ENCODE data around the gene GNA14.

The GNA14 gene

DNA sequence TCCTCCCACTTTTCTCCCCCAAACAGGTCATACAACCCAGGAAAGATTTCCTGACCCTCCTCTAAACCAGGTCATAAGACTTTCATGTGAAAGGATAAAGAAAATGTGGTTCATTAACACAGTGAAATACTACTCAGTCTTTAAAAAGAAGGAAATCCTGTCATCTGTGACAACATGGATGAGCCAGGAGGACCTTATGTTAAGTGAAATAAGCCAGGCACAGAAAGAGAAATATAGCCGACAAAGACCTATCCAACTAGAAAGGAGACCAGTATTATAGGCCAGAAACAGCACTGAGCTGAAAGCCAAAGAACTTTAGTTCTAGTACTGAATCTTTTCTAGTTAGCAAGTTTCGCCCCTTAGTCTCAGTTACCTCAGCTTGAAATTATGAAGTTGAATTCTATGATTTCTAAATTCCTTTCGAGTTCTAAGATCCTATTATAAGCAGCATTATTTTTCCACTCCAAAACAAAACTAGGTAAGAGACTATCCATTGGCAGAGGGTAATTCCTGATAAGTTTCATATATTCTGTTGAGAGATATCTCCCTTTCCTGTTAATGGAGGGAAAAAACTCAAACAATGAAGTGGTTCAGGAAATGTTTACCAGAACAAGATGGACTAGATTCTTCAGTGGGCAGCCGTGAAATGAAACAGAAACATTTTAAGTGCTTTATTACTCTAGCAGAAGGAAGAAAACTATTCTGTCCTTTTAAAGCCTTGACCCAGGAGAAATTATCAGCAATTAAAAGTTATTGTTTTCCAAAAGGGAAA, 42.5 kb downstream of the GNA14 start:
- H3K4me3 ChIP-seq (ENCODE audit: low read length): no peak overlapping the region
- TF ChIP-seq ZNF274 (IDR thresholded peaks at IDR 0.05; ENCODE audit: low read depth, low read length): no peak

DNA sequence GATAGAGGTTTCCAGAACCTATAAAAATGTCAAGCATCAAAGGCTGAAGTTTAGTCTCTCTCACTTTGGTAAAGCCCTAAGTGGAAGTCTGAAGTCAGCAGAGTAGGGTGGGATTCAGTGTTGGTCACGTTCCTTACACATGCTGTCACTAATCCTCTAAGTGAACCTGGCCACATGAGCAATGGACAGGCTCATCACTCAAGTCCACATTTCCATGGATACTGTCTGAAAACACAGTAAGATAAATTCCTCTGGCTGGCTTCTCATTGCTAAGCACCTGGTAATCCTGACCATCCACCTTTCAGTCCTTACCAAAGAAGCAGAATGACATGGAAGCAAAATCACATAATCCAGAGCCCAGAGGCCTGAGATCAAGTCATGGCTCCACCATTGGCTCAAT, 43.8 kb downstream of the GNA14 start:
- H3K4me3 ChIP-seq (ENCODE audit: low read length): no peak overlapping the region
- no peak for TF ChIP-seq ZNF274 (IDR thresholded peaks at IDR 0.05; ENCODE audit: low read depth, low read length)

DNA sequence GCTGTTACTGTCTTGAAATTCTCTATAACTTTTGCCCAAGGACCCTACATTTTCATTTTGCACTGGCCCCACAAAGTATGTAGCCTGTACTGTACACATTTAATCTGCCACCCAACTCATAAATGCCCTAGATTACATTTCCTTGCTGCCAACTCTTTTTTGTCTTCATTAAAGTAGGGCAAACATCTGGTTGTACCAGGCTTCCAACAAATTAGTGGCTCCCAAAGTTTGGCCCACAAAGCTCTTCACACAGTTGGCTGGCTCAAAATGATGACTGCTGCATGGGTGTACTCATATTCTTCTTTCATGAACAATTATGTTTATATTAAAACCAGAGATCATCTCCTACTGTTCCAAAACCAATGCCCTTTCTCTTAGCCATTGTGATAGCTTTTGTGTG, 45.3 kb downstream of the GNA14 start:
- H3K4me3 ChIP-seq (ENCODE audit: low read length): no peak overlapping the region
- no peak for TF ChIP-seq ZNF274 (IDR thresholded peaks at IDR 0.05; ENCODE audit: low read depth, low read length)

GRCh38 chr9:77601476-77602099, 46.5 kb downstream of the GNA14 start:
- no peak for TF ChIP-seq ZNF274 (IDR thresholded peaks at IDR 0.05; ENCODE audit: low read depth, low read length)
- H3K4me3 ChIP-seq (ENCODE audit: low read length): no peak overlapping the region

- TF ChIP-seq ZNF274 (IDR thresholded peaks at IDR 0.05; ENCODE audit: low read depth, low read length): no peak
- no peak overlapping the region for H3K4me3 ChIP-seq (ENCODE audit: low read length)
These were observed 47.3 kb downstream of the GNA14 start for GRCh38 chr9:77600810-77601209.

DNA sequence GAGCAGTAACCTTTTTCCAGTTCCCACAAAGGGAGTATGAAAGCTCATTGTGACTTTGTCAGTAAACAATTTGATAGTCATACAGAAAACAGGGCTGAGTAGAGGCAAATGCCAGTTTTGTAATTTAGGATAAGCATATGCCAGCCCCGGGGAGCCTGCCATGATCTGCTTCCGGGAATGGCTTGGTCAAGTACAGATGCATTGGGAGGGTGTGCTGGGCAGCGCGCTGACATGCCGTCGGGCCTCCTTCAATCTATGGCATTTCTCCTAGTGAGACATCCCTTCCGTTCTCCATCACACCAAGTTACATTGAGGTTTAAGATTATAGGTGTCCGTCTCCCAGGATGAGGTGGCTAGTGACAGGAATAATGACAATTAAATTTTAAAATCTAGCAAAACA, 48.6 kb downstream of the GNA14 start:
- TF ChIP-seq ZNF274 (IDR thresholded peaks at IDR 0.05; ENCODE audit: low read depth, low read length): no peak

GRCh38 chr9:77598991-77599390, 49.1 kb downstream of the GNA14 start:
- TF ChIP-seq ZNF274 (IDR thresholded peaks at IDR 0.05; ENCODE audit: low read depth, low read length): no peak

More for the DNA sequence above, 48.6 kb downstream of the GNA14 start:
- H3K4me3 ChIP-seq (ENCODE audit: low read length): no peak overlapping the region

GRCh38 chr9:77598524-77598923, 49.6 kb downstream of the GNA14 start:
- H3K4me3 ChIP-seq (ENCODE audit: low read length): no peak overlapping the region
- no peak for TF ChIP-seq ZNF274 (IDR thresholded peaks at IDR 0.05; ENCODE audit: low read depth, low read length)

More at GRCh38 chr9:77598991-77599390, 49.1 kb downstream of the GNA14 start:
- no peak overlapping the region for H3K4me3 ChIP-seq (ENCODE audit: low read length)

DNA sequence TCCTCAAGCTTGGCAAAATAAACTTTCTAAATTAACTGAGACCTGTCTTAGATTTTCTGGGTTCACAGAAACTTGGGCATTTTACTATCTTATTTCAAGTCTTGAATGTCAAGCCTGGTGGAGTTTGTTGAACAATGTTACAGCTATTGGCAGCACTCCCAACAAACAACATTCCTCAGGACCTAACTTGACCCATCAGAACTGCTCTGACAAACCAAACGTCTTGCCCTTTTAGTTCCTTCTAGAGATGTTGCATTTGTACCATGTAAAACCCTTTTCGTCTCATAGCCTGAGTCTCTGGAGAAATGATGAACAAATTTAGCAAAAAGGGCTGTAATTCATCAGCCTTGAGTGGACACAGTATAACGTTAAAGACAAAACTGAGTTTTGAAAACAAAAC, 51.1 kb downstream of the GNA14 start:
- TF ChIP-seq ZNF274 (IDR thresholded peaks at IDR 0.05; ENCODE audit: low read depth, low read length): no peak
- no peak overlapping the region for H3K4me3 ChIP-seq (ENCODE audit: low read length)

- no peak for TF ChIP-seq ZNF274 (IDR thresholded peaks at IDR 0.05; ENCODE audit: low read depth, low read length)
These were observed 52.6 kb downstream of the GNA14 start for GRCh38 chr9:77595426-77596095.

GRCh38 chr9:77594963-77595362, 53.2 kb downstream of the GNA14 start:
- no peak overlapping the region for H3K4me3 ChIP-seq (ENCODE audit: low read length)
- no peak for TF ChIP-seq ZNF274 (IDR thresholded peaks at IDR 0.05; ENCODE audit: low read depth, low read length)

More at GRCh38 chr9:77595426-77596095, 52.6 kb downstream of the GNA14 start:
- no peak overlapping the region for H3K4me3 ChIP-seq (ENCODE audit: low read length)

DNA sequence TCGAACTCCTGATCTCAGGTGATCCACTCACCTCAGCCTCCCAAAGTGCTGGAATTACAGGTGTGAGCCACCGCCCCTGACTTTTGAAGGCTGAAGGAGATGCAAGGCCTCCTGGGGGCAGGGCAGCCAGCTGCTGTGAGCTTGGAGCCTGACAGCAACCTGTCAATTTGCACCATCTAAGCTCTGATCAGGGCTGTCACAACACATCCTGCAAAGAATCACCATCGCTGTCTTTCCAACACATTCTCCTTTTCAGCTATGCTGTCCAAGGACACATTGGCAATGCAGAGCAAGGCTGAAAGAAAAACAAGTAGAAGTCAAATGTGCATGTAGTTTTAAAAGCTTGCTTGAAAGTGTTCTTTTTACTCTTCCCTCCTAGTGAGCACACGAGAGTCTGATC, 54.6 kb downstream of the GNA14 start:
- H3K4me3 ChIP-seq (ENCODE audit: low read length): no peak overlapping the region
- TF ChIP-seq ZNF274 (IDR thresholded peaks at IDR 0.05; ENCODE audit: low read depth, low read length): no peak

DNA sequence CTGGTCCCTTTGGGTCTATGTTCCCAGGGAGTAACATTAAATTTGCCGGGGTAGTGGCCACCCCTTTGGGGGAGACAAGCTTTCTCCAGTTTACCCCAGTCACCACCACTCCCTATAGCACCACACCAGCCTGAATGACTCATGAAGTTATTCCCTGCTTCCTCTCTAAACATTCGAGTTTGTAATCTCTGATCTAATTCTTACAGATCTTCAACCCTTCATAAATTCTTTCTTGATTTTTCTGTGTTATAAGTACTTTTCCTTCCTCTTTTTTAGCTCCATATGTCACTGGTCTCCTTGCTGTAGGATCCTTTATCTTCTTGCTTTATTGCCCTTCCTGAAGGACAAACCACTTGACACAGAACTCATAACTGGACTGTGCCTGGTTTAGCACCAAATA, 55.6 kb downstream of the GNA14 start:
- no peak overlapping the region for H3K4me3 ChIP-seq (ENCODE audit: low read length)
- TF ChIP-seq ZNF274 (IDR thresholded peaks at IDR 0.05; ENCODE audit: low read depth, low read length): no peak

GRCh38 chr9:77589046-77589795, 58.9 kb downstream of the GNA14 start:
- no peak for TF ChIP-seq ZNF274 (IDR thresholded peaks at IDR 0.05; ENCODE audit: low read depth, low read length)

More at GRCh38 chr9:77589046-77589795, 58.9 kb downstream of the GNA14 start:
- H3K4me3 ChIP-seq (ENCODE audit: low read length): no peak overlapping the region
